ENCODE data around the gene AACS. TPM values are rescaled to one million over a fixed set of nuclear protein-coding genes. Genes with fewer than 3 reads are reported as not detected.

The AACS gene
- total and polyA plus RNA-seq, 2 of the 13 experiments (the other 11 are each of a cell fraction or from before 2014, with no cell fraction given) = 23.3 to 28.8 TPM

DNA sequence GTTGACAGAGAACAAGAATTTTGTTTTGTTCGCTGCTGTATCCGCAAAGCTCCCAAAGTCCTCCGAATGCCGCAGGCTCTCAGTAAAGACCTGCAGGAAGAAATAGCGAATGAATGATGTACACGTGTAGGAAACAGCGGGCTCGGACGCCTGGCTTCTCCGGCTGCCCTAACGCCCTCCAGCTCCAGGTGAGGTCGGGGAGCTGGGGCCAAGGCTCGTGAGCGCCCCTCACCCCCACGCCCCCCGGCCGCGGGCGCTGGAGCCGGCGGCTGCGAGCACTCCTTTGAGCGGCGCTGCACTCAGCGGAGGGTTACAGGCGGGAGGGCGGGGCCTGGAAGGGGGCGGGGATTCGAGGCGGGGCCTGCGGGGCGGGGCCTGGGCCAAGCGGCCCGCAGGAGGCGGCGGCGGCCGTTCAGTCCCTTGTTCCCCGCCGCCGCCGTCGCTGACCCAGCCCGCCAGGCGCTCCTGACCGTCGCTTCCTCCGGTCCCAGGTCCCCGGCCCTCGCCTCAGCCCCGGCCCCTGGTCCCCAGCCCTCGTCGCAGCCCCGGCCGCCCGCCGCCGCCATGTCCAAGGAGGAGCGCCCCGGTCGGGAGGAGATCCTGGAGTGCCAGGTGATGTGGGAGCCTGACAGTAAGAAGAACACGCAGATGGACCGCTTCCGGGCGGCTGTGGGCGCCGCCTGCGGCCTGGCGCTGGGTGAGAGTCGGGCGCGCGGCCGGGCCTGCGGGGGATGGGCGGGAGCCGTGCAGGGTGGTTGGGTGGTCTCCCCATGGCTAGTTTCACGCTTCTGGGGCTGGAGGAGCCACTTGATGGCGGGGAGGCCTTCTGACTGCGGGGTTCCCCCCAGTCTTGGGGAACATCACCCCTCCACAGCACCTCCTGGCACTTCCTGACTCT, at the start of gene AACS (continued):
- TF ChIP-seq, protein P1, sequence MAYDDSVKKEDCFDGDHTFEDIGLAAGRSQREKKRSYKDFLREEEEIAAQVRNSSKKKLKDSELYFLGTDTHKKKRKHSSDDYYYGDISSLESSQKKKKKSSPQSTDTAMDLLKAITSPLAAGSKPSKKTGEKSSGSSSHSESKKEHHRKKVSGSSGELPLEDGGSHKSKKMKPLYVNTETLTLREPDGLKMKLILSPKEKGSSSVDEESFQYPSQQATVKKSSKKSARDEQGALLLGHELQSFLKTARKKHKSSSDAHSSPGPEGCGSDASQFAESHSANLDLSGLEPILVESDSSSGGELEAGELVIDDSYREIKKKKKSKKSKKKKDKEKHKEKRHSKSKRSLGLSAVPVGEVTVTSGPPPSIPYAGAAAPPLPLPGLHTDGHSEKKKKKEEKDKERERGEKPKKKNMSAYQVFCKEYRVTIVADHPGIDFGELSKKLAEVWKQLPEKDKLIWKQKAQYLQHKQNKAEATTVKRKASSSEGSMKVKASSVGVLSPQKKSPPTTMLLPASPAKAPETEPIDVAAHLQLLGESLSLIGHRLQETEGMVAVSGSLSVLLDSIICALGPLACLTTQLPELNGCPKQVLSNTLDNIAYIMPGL (CRISPR knock-in tag; IDR thresholded peaks at IDR 0.05; ENCODE audit: borderline replicate concordance in 1 of 2, low read depth in 1 of 2) = no peak; a peak in 1 of 4 replicates
- TF ChIP-seq, protein P2, sequence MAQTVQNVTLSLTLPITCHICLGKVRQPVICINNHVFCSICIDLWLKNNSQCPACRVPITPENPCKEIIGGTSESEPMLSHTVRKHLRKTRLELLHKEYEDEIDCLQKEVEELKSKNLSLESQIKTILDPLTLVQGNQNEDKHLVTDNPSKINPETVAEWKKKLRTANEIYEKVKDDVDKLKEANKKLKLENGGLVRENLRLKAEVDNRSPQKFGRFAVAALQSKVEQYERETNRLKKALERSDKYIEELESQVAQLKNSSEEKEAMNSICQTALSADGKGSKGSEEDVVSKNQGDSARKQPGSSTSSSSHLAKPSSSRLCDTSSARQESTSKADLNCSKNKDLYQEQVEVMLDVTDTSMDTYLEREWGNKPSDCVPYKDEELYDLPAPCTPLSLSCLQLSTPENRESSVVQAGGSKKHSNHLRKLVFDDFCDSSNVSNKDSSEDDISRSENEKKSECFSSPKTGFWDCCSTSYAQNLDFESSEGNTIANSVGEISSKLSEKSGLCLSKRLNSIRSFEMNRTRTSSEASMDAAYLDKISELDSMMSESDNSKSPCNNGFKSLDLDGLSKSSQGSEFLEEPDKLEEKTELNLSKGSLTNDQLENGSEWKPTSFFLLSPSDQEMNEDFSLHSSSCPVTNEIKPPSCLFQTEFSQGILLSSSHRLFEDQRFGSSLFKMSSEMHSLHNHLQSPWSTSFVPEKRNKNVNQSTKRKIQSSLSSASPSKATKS (CRISPR knock-in tag; IDR thresholded peaks at IDR 0.05) = no peak
- TF ChIP-seq SMAD1 (CRISPR knock-in tag; IDR thresholded peaks at IDR 0.05; ENCODE audit: borderline replicate concordance, low read depth) (no peak), HNRNPH1 (optimal IDR thresholded peaks at IDR 0.05; ENCODE audit: low read depth, low read length) (no peak), ATF7-NPFF (CRISPR knock-in tag; IDR thresholded peaks at IDR 0.05; ENCODE audit: low read depth) (no peak), HNRNPL (IDR thresholded peaks at IDR 0.05; ENCODE audit: low read depth, low read length) (no peak), ZMYM4 (CRISPR knock-in tag; IDR thresholded peaks at IDR 0.05) (no peak), ATRX (CRISPR knock-in tag; IDR thresholded peaks at IDR 0.05; ENCODE audit: borderline replicate concordance) (no peak), HHEX (CRISPR knock-in tag; IDR thresholded peaks at IDR 0.05) (no peak), KLF16 (CRISPR knock-in tag; IDR thresholded peaks at IDR 0.05) (0 out of 4 replicates have a peak, but pooled peaks of 1 of the 2 experiments have one; percentile 10), ZNF451 (CRISPR knock-in tag; IDR thresholded peaks at IDR 0.05) (no peak), CHCHD3 (CRISPR knock-in tag; IDR thresholded peaks at IDR 0.05) (no peak), EP300 (IDR thresholded peaks at IDR 0.05; ENCODE audit: low read depth in 2 of 2, low read length in 2 of 2) (no peak), EP300 (CRISPR knock-in tag; IDR thresholded peaks at IDR 0.05; ENCODE audit: borderline replicate concordance) (no peak), SOX13 (IDR thresholded peaks at IDR 0.05) (no peak), SOX13 (CRISPR knock-in tag; conservative IDR thresholded peaks at IDR 0.05 in 1 of 2, IDR thresholded peaks at IDR 0.05 in 1 of 2) (no peak), NR1H2 (CRISPR knock-in tag; IDR thresholded peaks at IDR 0.05; ENCODE audit: borderline replicate concordance, low read depth) (no peak), ZNF260 (CRISPR knock-in tag; IDR thresholded peaks at IDR 0.05; ENCODE audit: borderline replicate concordance, low read depth) (no peak), CBX1 (IDR thresholded peaks at IDR 0.05; ENCODE audit: low read depth) (no peak)
- TF ChIP-seq, protein P3, sequence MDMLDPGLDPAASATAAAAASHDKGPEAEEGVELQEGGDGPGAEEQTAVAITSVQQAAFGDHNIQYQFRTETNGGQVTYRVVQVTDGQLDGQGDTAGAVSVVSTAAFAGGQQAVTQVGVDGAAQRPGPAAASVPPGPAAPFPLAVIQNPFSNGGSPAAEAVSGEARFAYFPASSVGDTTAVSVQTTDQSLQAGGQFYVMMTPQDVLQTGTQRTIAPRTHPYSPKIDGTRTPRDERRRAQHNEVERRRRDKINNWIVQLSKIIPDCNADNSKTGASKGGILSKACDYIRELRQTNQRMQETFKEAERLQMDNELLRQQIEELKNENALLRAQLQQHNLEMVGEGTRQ (IDR thresholded peaks at IDR 0.05; ENCODE audit: low read depth, low read length) = no peak
- TF ChIP-seq, protein P3 (CRISPR knock-in tag; IDR thresholded peaks at IDR 0.05; ENCODE audit: borderline replicate concordance) = no peak
- TF ChIP-seq, protein P4, sequence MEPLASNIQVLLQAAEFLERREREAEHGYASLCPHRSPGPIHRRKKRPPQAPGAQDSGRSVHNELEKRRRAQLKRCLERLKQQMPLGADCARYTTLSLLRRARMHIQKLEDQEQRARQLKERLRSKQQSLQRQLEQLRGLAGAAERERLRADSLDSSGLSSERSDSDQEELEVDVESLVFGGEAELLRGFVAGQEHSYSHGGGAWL (CRISPR knock-in tag; IDR thresholded peaks at IDR 0.05) = peak; percentile 68; the same call in 1 of the 2 replicates
